ENCODE measurements around the gene PTBP2. TPM values are rescaled to one million over a fixed set of nuclear protein-coding genes. Genes with fewer than 3 reads are reported as not detected.
"Not testable (repeated sequence)": the region's sequence is repeated elsewhere in the genome, so short reads cannot be mapped to it uniquely, and the experiment has no call there.

PTBP2 gene
- total RNA-seq, 1 donor from 2014 or later = 5.9 TPM

DNA sequence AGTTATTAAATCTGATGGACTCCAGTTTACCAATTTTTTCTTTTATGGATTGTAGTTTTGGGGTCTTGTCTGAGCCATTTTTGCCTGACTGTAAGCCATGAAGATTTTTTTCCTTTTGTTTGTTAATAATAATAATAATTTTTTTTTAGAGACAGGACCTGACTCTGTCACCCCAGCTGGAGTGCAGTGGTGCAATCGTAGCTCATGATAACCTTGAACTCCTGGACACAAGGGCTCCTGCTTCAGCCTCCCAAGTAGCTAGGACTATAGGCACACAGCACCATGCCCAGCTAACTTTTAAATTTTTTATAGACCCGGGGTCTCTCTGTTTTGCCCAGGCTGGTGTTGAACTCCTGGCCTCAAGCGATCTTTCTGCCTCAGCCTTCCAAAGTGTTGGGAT lies 6.3 kb downstream of the PTBP2 start:
- ATAC-seq (no peak), DNase-seq (ENCODE audit: low spot score) (no peak)

DNA sequence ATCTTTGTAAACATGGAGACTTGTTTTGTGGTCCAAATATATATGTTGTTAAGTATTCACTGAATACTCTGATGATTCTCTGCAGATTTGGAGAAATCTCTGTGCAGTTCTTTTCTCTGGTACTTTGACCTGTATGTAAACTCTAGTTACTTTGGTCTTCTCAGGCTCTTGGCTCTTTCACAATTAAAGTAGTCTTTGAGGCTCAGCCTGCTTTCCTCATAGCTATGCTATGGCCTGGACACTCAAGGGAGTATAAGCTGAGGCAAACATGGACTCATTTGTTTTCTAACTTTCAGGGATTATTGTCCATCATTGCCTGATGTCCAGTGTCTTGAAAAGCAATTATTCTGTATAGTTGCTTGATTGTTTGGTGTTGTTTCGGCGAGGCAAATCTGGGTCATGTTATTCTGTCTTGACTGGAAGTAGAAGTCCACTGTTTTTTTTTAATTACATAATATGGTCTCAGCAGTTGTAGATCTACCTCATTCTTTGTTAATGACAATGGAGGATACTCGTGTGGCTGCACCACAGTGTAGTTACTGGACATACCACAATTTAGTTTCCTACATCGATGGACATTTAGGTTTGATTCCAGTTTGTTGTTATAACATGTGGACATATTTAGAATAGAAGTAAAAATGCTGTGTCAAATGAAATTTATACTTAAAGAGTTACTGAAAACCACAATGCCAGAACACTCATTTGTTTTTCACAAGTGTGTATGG lies 9.2 kb downstream of the PTBP2 start:
- ATAC-seq (peak; percentile 75), DNase-seq (ENCODE audit: low spot score) (no peak)

DNA sequence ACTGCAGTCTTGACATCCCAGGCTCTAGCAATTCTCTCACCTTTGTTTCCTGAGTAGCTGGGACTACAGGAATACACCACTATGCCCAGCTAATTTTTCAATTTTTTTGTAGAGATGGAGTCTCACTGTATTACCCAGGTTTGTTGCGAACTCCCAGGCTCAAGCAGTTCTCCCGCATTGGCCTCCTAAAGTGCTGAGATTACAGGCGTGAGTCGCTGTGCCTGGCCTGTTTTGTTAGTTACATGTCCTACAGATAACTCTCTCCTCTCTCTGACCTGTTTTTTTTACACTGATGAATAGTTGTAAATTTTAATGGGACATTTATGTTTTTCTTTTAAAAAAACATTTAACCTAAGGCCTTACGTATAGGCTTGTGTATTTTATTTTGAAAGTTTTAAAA lies 19.8 kb downstream of the PTBP2 start:
- no peak for DNase-seq (ENCODE audit: low spot score)
- no peak for ATAC-seq

DNA sequence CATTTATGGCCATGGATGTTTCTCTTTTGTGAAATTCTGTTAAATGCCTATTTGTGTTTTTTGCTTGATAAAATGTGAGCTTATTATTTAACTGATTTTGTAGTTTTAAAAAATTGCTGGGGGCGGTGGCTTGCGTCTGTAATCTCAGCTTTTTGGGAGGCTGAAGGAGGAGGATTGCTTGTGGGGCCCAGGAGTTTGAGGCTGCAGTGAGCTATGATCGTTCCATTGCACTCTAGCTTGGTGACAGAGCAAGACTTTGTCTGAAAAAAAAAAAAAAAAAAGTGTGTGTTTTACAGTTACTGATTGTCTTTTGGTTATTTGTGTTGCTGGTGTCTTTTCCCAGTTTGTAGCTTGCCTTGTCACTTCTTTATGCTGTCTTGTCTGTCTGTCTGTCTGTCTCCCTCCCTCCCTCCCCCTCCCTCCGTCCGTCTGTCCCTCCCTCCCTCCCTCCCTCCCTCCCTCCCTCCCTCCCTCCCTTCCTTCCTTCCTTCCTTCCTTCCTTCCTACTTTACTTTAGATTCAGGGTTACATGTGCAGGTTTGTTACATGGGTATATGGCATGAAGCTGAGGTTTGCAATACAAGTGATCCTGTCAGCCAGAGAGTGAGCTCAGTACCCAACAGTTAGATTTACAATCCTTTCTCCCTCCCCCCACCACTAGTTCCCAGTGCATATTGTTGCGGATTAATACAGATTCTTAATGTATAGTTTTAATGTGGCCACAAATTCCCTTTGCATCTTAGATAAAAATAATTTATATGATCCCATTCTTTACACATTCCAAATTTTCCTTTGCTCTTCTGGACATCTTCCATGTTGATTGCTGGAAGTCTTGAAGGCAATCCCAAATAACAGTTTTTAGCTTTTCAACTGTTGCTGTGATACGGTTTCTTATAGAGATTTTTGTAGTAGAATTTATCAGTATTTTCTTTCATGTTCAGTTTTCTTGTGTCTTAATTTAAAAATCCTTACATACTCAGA lies 25.1 kb downstream of the PTBP2 start:
- no peak for DNase-seq (ENCODE audit: low spot score)
- ATAC-seq = no peak

DNA sequence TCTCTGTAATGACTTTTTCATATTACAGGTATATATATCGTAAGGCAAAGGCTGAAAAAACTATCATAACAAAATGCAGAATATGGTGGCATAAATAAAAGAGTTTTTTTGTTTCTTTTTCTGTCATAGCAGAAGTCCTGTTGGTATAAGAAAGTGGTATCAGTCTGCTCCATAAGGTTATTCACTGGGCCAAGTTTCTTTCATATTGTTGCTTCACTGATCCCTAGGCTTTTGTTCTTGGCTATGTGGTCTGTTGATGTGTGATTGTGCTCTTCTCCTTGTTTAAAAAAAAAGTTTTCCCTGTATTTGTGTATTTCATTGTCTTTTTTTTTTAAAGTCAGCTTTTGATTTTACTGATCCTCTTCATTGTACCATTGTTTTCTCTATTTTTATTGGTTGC lies 26.0 kb downstream of the PTBP2 start:
- ATAC-seq (no peak), DNase-seq (ENCODE audit: low spot score) (no peak)

DNA sequence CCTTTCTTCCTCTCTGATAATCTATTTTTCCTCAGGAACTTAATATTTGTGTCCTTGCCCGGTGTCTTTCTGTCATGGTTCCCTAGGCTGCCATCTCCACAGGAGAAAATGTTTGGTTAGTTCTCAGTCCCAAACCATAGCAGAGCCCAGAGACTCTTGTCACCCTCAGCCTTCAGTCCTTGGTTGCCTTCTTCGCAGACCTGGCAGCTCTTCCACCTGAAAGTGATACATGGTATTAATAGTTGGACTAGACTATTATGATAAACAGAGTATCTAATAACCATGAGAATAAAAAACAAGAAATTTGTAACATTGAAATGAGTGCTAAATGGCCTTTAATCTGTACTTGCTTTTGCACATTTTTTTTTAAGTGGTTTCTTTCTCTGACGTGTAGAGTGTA lies 26.5 kb downstream of the PTBP2 start:
- no peak for ATAC-seq

DNA sequence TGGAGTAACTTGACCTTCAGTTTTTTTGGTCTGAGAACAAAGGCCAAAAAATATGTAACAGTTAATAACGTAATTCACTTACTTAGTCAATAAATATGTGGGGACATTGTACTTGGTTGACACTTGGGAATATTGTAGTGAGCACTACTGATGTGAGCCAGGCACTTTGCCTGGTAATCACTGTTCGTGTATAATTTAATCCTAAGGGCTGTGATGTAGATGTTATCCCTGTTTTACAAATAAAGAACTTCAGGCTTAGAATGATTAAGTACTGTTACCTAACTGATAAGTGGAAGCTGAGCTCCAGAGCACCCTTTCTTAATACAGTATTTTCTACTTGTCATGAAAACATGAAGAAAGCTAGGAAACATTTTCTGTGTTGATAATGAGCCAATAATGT lies 28.0 kb downstream of the PTBP2 start:
- no peak for DNase-seq (ENCODE audit: low spot score)
- no peak for ATAC-seq

More for the DNA sequence above, 26.5 kb downstream of the PTBP2 start:
- no peak for DNase-seq (ENCODE audit: low spot score)

DNA sequence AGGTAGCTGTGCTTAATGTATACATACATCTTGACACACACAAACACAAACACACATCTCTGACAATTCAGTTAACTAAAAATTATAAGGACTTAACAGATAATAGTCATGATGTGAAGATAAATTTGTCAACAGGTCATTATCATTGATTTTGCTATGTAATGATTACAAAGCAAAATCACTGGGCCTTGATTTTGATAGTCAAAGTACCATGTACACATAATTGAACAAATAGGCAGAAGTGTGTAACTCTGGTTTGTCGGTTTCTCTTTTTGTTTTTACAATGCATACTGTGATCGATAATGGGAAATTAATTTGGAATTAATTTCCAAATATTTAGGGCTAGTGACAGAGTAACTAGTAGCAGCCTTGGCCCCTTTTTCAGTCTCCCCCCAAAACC lies 30.8 kb downstream of the PTBP2 start:
- ATAC-seq (peak; percentile 24), DNase-seq (ENCODE audit: low spot score) (no peak)

DNA sequence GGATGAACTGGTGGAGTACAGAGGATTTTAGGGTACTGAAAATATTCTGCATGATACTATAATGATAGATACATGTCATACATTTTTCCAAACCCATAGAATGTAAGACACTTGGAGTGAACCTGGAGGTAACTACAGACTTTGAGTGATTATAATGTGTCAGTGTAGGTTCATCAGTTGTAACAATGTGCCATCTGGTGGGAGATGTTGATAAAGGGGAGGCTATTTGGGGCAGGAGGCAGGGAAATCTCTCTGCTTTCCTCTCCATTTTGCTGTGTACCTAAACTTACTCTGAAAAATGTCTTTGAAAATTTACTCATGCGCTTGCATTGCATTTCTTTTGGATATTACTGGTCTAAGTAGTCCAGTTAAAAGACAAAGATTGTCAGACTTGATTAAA lies 35.2 kb downstream of the PTBP2 start:
- no peak for DNase-seq (ENCODE audit: low spot score)
- peak; percentile 69 for ATAC-seq

DNA sequence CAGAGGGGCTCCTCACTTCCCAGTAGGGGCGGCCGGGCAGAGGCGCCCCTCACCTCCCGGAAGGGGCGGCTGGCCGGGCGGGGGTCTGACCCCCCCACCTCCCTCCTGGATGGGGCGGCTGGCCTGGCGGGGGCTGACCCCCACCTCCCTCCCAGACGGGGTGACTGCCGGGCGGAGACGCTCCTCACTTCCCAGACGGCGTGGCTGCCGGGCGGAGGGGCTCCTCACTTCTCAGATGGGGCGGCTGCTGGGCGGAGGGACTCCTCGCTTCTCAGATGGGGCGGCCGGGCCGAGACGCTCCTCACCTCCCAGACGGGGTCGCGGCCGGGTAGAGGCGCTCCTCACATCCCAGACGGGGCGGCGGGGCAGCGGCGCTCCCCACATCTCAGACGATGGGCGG lies 41.0 kb downstream of the PTBP2 start:
- not testable (repeated sequence) for DNase-seq (ENCODE audit: low spot score); ATAC-seq

DNA sequence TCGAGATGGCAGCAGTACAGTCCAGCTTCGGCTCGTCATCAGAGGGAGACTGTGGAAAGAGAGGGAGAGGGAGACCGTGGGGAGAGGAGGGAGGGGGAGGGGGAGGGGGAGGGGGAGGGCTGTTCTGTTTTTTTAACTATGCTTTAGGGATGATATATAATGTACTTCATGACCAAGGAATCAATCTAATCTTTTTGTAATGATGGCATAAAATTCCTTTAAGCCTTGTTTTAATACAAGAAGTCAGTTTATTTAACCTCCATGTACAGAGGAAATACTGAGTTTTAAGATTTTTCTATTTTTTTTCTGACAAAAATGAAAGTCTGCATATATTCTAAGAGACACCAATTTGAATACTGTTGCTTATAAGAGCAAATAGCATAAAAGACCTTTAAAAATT lies 41.9 kb downstream of the PTBP2 start:
- DNase-seq (ENCODE audit: low spot score) = no peak
- ATAC-seq = no peak

DNA sequence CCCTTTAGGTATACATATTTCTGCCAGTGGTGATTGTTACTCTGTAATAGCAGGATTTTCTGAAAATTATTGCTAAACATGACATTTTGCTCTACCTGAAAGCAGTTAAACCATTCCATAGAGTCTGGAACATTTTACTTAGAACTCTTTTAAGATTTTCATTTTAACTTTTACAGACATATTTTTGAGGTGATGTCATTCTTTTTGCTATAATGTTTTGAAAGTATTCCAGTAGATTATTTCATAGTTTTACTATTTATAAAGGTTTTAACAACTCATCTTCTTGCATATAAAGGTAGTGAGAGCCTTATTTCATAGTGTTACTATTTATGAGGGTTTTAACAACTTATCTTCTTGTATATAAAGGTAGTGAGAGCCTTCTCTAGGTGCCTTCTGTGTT lies 42.9 kb downstream of the PTBP2 start:
- DNase-seq (ENCODE audit: low spot score) = no peak

DNA sequence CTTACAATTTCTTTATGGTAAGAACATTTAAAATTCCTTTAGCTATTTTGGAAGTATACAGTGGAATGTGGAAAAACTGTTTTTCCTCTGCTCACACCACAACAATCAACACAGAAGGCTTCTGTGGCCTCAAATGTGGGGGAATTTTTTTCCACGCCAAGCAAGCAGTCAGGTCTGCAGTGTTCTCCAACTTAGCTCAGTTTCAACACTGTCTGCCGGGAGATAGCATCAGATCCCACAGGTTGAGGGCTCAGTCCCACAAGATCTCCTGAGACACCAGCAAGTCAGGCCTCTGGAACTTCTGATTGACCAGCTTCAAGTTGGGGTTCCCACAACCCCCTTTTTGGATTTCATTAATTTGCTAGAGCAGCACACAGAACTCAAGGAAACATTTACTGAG lies 50.3 kb downstream of the PTBP2 start:
- DNase-seq (ENCODE audit: low spot score) (no peak), ATAC-seq (peak; percentile 25)

More for the DNA sequence above, 42.9 kb downstream of the PTBP2 start:
- ATAC-seq = no peak

DNA sequence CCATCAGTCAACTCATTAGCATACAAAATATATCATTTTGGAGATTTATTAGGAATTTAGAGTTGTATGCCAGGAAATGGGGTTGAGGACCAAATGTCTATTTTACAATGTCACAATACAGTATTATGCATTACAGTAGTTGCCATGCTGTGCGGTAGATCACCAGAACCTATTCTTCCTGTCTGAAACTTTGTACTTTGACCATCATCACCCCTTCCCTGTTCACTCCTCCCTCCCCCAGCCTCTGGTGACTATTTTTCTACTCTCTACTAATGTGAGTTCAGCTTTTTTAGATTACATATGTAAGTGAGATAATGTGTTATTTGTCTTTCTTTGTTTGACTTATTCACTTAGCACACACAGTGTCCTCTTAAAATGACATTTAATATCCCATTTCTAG lies 50.8 kb downstream of the PTBP2 start:
- no peak for DNase-seq (ENCODE audit: low spot score)
- peak; percentile 71 for ATAC-seq

DNA sequence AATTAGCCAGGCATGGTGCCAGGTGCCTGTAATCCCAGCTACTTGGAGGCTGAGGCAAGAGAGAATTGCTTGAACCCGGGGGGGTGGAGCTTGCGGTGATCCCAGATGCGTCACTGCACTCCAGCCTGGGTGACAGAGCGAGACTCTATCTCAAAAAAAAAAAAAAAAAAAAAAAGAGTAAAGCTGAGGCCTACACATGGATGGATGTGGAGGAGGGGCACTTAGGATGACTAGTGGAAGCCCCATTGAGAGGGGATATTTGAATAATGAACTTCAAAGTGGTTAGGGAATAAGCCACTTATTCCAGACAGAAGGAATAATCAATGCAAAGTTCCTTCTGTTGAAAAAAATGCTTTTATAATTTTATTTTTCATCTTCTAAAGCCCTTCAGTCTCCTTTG lies 51.4 kb downstream of the PTBP2 start:
- ATAC-seq (no peak), DNase-seq (ENCODE audit: low spot score) (no peak)

DNA sequence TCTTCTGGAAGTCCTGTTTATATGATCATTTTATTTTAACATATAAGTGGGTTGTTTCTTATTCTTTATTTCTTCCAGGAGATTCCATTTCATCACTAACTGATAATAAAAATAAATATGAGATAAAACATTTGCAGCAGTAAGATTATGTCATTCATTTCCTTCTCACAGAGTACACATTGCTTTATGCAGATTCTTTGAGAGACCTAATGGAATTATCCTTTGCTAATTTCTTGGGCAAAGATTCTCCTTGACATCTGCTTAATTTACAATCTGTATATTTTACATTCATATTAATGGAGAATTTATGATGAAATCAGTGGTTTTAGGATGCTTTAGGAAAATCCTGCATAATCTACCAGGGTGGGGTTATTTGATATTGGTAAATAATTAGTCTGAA lies 60.6 kb downstream of the PTBP2 start:
- DNase-seq (ENCODE audit: low spot score) = no peak
- ATAC-seq = no peak

DNA sequence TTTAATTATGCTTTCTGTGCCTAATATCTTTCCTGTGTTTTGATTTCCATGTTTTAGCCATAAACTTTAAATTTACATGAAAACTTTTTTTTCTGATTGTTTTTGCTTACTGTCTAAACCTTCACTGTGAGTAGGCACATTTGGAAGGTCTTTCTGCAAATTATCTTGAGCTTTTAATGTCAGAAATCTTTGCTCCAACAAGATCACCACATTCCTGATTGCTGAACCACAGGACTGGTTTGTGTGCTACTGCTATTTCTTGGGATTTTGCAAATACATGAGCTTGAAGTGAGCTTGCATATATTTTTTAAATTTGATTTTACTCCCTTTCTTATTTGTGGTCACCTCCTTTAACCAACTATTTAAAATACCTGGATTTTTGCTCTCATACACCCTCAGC lies 61.3 kb downstream of the PTBP2 start:
- ATAC-seq (no peak), DNase-seq (ENCODE audit: low spot score) (no peak)

DNA sequence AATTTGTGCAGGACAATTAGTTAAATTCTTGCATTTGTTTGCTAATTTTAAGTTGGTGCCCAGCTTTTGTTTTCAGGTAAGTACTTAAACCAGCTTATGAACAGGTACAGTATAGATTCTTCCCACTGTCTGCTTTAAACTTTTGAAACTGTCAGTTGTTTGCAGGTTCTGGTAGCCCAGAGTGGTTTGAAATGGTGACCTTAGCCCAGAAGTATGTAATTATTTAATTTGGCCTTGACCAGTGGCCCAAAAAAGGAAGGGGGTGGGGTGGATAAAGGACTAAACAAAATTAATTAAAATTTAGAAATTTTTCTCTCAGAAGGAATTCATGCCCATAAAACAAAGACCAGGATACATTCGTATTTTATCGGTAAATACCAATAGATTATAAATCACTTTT lies 69.0 kb downstream of the PTBP2 start:
- ATAC-seq = peak; percentile 90
- no peak for DNase-seq (ENCODE audit: low spot score)

DNA sequence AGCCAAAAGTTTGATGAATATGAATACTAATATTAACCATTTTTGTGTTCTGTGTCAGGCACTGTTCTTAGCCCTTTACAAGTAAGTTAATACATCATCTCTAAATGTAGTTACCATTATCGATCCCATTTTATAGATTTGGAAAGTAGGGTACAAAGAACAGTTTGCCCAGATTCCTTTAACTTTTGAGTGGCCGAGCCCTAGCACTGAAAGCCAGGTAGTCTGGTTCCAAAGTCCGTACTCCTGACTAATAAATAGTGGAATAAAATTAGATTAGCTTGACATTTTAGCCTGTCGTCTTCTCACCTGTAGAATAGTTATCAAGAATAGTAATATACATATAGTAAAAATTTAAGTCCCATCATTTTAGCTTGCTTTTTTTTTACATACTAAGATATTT lies 70.6 kb downstream of the PTBP2 start:
- ATAC-seq (peak; percentile 60), DNase-seq (ENCODE audit: low spot score) (no peak)

DNA sequence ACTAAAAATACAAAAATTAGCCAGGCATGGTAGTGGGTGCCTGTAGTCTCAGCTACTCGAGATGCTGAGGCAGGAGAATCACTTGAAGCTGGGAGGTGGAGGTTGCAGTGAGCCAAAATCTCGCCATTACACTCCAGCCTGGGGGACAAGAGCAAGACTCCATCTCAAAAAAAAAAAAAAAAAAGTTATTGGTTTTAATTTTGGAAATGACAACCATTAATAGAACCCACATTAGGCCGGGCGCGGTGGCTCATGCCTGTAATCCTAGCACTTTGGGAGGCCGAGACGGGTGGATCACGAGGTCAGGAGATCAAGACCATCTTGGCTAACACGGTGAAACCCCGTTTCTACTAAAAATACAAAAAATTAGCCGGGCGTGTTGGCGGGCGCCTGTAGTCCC lies 80.1 kb downstream of the PTBP2 start:
- DNase-seq (ENCODE audit: low spot score); ATAC-seq: not testable (repeated sequence)

DNA sequence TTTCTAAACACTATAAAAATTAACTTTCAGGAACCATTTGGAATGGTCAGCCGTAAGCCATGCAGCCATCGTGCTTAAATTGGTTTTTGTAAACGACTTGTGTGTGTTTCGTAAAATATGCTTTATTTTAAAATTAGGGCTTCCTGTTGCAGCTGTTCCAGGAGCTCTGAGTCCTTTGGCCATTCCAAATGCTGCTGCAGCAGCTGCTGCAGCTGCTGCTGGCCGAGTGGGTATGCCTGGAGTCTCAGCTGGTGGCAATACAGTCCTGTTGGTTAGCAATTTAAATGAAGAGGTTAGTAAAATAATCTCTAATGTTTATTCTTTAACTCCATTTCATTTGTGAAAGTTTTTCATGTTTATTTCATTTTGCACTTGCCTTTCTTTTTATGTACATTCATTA lies 83.1 kb downstream of the PTBP2 start:
- no peak for ATAC-seq

DNA sequence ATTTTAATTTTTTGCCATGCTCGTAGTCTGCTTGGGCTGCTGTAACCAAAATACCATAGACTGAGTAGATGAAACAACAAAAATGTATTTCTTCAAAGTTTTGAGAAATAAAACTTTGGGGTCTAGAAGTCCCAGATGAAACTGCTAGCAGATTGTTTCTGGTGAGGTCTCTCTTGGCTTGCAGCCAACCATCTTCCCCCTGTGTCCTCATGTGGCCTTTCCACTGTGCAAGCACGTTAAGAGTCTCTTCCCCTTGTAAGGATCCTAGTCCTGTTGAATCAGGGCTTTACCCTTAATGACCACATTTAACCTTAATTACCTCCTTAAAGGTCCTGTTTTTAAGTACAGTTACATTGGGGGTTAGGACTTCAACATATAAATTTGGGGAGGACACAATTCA lies 86.6 kb downstream of the PTBP2 start:
- ATAC-seq = no peak

More for the DNA sequence above, 83.1 kb downstream of the PTBP2 start:
- no peak for DNase-seq (ENCODE audit: low spot score)

More for the DNA sequence above, 86.6 kb downstream of the PTBP2 start:
- no peak for DNase-seq (ENCODE audit: low spot score)

All from left lobe of liver (tissue), 2 donors.